GM19397 (cell line): Measurements from ENCODE around the gene LDLRAD4.
A peak's percentile ranks its signal among the peaks of the same experiment; 100 is the strongest.

Experiments
- ATAC-seq: cut with Tn5 transposase; IDR thresholded peaks from one replicate; pipeline ENCODE4 v1.9.1; 2021; ENCODE audit warnings: mild to moderate bottlenecking, moderate library complexity; ENCODE audit not compliant: unreplicated experiment

The LDLRAD4 gene

GRCh38 chr18:13454363-13455150 is 236.0 kb downstream of the LDLRAD4 start:
- no peak for ATAC-seq

DNA sequence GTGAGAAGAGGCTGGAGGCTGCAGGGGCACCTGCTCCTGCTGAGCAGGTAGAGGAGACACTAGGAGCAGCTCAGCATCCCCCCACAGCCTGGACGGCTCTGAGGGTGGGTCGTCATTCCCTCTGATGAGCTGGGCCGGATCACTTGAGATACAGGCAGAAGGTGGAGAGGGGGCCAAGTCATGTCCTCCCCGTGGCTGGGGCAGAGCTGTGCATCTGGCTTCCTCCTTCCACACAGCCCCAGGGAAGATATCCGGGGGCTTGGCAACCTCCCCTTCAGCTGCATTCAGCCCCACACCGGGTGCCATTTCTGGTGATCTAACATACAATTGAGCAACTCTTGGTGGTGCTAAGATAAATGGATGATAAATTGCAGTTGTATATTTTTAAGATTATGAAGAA is 236.9 kb downstream of the LDLRAD4 start:
- ATAC-seq, result no peak

DNA sequence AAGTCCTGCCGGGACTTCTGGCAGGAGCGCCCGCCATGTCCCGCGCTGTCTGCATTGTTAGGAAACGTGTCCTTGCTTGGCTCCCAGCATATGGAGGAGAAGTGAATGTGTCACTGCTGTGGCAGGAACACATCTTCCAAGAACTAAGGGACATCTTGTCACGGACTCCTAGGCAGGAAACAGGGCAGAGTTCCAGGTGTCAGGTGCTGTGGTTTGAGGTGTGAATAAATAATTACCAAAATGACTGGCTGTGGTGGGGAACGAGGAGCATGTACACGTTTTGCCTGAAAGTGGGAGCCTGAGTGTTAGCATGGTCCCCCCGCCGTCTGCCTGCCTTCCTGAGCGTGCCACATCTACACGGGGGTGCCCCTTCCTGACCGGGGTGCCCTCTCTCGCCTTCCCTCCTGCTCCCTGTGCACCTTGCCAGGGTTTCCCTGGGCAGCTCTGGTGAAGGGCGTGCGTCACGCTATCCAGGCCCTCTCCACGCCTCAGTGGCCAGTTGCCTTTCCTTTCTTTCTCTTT is 237.5 kb downstream of the LDLRAD4 start:
- ATAC-seq, result no peak

GRCh38 chr18:13456736-13457271 is 238.2 kb downstream of the LDLRAD4 start:
- no peak for ATAC-seq

DNA sequence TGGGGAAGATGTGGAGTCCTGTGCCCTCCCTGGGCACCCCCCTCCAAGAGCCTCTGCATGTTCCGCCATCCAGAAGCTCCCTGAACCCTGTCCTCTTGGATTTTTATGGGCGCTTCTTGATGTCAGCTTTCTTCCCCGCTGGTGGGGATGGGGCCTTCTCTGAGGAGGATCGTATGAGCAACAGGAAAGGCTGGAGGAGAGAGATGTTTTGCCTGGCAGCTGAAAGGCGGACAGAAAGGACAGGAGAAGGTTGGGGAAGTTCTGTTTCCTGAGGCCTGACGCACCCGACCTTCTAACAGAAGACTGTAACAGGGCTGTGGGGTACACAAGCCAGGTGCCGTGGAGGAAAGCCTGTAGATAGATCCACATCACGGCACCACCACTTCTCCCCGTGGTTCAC is 238.8 kb downstream of the LDLRAD4 start:
- ATAC-seq, result no peak

DNA sequence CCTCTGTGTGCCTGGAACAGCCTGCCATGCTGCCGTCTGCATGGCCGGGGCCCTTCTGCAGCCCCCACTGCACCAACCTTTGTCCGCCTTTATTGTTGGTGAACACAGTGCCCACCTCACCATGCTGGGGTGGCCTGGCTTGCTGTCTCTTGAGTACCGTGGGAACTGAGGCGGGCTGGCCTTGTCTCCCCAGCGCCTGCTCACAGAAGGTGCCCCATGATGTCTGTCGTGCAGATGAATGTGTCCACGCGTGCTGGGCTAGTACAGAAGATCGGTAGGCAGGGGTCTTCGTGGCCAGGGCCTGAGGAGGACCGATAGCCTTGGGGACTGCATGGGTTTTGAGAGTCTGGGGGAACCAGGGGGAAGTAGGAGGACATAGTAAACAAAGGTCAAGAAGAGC is 242.4 kb downstream of the LDLRAD4 start:
- ATAC-seq, result no peak

DNA sequence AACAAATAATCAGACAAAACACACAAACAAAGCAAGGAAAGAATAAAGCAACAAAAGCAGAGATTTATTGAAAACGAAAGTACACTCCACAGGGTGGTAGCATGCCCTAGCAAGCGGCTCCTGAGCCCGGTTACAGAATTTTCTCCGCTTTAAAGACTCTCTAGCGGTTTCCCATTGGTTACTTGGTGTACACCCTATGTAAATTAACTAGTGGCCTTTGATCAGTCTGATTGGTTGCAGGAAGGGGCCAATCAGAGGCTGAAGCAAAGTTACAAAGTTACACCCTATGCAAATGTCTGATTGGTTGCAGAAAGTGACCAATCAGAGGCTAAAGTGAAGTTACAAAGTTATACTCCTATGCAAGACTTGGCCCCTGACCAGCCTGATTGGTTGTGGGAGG is 242.9 kb downstream of the LDLRAD4 start:
- no peak for ATAC-seq

- ATAC-seq, result no peak
These were observed 243.4 kb downstream of the LDLRAD4 start for GRCh38 chr18:13461936-13462335.

DNA sequence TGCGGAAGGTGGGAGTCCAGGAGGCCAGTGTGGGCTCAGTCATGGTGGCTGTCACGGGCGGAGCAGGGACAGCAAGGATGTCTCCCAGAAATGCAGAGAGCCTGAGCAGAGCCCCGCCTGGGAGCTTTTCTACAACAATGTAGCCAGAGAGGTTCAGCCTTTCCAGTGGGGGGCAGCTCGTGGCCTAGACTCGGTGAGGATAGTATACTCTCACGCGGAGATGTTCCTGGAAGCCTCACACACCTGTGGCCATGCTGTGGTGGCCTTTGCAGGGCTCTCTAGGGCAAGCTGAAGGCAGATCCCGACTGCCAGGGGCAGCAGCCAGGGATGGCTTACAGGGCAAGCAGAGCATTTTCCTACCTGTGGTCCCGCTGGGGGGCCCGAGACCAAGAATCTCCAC is 244.1 kb downstream of the LDLRAD4 start:
- no peak for ATAC-seq

DNA sequence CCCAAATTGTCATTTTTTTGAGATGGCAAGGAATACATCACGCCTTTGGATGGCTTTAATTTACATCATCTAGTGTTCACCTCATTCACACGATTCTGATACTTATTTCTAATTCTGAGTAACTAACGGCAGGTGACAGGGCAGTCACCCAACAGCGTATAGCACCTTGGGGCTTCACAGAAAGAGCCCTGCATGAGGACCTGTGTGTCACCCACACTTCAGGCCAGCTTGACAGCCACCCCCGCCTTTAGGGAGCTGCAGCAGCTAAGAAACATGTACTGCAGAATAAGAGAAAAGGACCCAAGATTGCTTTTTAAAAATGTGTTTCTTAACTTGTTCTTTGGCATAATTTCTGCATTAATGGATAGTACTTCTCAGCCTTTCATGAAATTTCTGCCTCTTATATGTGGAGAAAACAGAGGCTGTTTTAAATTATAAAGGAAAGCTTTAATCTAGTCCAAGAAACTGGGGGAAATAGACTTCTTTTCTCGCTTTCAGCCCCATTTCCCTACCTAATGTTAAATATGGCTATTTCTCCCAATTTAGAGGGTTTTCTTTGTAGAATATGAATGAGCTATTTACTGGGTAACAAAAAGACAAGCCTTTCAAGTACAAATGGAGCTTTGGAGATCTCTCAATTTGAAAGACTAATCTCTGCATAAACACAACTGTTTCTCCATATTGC is 245.1 kb downstream of the LDLRAD4 start:
- no peak for ATAC-seq

GRCh38 chr18:13464432-13465123 is 246.0 kb downstream of the LDLRAD4 start:
- peak; percentile 91 for ATAC-seq

GRCh38 chr18:13465124-13465446 is 246.5 kb downstream of the LDLRAD4 start:
- ATAC-seq, result peak; percentile 42

DNA sequence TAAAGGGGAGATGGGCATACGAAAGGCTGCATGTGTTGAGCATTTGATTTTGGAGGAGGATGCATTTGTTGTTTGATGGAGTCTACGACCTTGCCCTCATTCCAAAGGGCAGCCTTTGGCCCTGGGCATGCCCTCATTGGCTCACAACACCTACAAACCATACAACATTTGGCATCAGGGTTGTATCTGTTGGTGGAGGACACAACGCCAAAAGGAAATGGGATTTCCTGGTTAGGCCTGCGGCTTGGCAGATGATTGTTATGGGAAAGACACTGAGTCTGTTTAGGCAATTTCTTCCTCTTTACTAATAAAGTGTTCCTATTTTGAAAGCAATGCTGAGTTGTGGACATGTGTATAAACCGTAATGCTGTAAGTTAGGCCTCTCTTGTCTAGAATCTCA is 246.9 kb downstream of the LDLRAD4 start:
- peak; percentile 10 for ATAC-seq

GRCh38 chr18:13470516-13471197 is 252.1 kb downstream of the LDLRAD4 start:
- ATAC-seq, result no peak

GRCh38 chr18:13471198-13471845 is 252.8 kb downstream of the LDLRAD4 start:
- ATAC-seq, result no peak

DNA sequence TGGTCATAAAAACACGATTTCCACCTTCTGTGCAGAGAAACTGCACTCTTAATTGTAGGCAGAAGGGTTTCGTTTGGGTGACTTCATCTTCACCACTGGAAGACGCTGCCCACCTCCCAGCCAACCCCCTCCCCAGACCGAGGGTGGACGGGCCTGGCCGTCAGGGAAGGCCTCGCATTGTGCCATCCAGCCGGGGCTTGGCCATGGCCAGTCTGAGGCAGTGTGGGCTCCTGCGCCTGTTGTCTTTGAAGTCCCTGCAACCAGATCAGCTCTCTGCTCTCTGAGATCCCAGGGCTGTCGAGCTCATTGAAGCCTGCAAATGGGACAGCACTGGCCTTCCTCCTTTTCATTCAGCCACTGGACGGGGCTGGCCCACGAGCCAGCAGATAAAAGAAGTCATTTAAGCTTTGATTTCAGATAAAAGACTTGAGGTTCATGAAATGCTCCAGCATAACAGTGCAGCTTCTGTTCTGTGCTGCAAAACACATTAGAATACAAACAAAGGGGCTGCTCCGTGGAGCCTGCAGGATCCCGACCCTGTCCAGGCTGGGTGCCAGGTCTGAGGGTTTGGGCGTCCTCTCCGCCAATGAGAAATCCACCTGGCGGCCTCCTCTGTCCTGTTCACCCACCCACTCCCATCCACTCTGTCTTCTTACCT is 253.5 kb downstream of the LDLRAD4 start:
- no peak for ATAC-seq

DNA sequence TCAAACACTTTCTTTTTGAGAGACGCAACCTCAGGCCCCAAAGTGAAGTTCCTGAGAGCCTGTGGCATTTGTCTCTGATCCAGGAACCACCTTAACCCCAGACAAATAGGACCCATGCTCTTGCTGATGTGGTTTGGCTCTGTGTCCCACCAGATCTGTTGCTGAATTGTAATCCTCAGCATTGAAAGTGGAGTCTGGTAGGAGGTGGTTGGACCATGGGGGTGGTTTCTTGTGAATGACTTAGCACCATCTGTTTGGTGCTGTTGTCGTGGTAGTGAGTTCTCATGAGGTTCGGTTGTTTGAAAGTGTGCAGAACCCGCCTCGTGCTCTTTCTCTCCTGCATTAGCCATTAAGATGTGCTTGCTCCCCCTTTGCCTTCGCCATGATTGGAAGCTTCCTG is 255.2 kb downstream of the LDLRAD4 start:
- ATAC-seq, result no peak

- no peak for ATAC-seq
These were observed 255.8 kb downstream of the LDLRAD4 start for GRCh38 chr18:13474336-13474735.

GRCh38 chr18:13474907-13475545 is 256.5 kb downstream of the LDLRAD4 start:
- no peak for ATAC-seq
